ENCODE data around the gene NPM1.

DNA sequence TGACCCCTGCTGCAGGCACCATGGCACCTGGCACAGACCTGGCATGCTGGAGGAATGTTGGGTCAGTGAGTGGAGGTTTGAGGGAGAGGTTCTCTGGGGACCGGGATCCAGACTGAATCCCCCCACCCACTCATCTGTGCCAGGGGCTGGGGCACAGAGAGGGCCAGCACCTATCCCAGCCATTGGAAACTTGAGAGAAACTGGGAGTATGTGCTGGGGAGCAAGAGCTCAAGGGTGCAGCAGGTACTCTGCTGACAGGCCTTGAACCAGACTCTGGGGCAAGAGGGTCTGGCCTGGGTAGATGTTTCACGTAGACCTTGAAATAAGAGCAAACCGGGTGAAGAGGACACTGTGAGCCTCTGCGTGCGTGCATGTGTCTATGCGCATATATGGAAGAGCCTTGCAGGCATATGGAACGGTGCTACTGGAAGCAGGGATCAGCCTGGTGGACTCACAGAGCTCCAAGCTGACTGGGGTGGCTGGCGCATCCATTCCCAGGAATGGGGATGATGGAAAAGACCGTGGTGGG lies 40.6 kb downstream of the NPM1 start:
- TF ChIP-seq, protein P1, sequence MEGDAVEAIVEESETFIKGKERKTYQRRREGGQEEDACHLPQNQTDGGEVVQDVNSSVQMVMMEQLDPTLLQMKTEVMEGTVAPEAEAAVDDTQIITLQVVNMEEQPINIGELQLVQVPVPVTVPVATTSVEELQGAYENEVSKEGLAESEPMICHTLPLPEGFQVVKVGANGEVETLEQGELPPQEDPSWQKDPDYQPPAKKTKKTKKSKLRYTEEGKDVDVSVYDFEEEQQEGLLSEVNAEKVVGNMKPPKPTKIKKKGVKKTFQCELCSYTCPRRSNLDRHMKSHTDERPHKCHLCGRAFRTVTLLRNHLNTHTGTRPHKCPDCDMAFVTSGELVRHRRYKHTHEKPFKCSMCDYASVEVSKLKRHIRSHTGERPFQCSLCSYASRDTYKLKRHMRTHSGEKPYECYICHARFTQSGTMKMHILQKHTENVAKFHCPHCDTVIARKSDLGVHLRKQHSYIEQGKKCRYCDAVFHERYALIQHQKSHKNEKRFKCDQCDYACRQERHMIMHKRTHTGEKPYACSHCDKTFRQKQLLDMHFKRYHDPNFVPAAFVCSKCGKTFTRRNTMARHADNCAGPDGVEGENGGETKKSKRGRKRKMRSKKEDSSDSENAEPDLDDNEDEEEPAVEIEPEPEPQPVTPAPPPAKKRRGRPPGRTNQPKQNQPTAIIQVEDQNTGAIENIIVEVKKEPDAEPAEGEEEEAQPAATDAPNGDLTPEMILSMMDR (IDR thresholded peaks at IDR 0.05): no peak
- no peak for TF ChIP-seq POLR2A (IDR thresholded peaks at IDR 0.05)
